ENCODE measurements around the gene TMEM170A.
"Not testable (repeated sequence)": the region's sequence is repeated elsewhere in the genome, so short reads cannot be mapped to it uniquely, and the experiment has no call there.

The TMEM170A gene

DNA sequence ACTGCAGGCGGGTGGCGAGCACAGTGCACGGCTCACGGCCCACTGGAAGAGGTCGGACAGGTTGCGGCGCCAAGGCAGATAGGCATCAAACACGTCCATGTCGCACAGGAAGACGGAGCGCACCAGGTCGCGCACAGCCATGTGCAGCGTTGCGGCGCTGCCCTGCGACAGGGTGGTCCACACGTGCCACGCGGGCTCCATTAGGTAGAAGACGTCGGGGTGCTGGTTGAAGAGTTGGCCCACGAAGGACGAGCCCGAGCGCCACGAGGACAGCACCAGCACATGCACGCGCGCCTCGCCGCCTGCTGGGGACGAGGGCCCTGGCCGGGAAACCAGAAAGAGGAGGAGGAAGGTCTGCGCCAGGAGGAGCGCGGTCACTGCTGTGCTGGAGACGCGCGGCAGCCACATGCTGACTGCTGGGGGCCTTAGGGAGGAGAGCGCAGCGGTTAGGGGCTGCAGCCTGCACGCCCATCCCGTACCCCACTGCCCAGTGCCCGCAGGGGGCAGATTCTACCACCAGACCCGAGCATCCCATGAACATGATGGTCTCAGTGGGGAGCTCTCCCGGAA, 15.0 kb upstream of the TMEM170A start:
- no peak for DNase-seq

DNA sequence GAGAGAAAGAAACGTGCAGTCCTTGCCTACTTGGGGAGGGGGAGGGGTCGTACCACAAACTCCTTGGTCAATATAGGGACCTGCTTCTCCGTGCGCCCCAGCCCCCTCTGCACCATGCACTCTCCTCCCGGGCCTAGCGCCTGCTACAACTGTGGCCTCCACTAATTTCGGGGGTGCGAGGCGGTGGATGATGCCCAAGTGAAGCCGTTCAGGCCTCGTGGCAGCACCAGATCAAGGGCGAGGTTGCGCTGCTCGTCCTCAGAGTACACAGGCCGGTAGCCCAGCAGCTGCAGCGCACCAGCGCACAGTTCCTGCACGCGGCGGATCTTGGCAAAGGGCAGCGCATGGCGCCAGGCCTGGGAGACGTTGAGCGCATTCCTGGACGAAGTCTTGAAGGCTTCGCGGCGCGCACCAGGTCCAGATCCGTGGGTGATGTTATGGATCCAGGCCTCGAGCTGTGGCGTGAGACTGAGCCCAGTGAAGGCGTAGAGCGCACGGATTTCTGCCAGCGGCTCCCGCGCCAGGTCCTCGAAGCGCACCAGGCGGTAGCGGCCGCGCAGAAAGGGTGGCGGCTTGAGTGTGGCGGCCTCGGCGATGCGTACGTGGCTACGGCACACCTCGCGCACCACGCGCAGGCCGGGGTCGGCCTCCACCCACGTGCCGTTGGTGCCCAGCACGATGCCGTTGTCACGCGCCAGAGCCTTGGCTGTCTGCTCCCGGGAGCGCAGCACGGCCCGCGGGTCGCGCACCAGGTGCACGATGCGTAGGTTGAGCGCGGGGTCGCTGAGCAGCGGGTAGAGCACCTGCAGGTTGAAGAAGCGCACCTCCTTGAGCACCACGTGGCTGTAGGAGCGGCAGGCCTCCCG, 14.2 kb upstream of the TMEM170A start:
- no peak for DNase-seq

DNA sequence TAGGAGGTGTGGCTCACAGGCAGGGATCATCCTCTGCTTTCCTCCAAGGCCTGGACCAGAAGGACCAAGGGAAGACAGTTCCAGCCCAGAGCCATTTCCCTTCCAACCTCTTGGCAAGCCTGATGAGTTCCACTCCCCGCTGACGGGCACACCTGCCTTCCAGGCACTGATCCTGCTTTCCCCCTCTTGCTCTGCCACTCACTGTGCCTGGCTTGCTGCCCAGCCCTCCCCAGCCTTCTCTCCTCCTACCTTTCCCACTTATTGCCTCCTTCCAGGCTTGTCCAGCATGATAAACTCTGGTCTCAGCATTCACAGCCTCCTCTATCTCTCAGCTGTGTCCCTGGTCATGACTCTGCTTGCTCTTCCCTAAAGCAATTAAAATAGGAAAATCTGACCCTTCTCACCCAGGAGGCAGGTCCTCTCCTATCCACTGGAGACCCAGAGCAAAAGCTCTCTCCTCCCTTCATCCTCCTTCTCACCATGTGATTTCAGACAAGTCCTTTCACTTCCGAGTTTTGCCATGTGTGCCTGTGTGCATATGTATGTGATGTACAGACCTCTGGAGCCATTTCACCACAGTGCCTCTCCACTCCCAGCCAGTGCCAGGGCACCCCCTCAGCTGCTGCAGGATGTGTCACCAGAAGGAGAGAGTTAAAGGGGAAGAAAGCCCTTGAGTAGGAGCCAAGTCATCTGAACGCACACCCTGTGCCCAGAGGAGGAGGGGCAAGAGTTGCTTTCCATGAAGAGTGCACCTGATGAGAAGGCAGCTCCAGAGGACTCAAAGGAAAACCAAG, 13.4 kb upstream of the TMEM170A start:
- no peak for DNase-seq

DNA sequence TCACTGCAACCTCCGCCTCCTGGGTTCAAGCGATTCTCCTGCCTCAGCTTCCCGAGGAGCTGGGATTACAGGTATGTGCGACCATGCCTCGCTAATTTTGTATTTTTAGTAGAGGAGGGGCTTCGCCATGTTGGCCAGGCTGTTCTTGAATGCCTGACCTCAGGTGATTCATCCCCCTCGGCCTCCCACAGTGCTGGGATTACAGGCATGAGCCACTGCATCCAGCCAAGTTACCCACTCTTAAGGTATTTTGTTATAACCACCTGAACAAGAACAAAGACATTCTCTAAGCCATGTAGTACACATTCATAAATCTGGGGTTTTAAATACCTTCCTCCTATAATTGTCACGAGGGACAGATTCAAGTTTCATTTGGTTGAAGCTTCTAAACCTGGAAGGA, 12.3 kb upstream of the TMEM170A start:
- DNase-seq: no peak

DNA sequence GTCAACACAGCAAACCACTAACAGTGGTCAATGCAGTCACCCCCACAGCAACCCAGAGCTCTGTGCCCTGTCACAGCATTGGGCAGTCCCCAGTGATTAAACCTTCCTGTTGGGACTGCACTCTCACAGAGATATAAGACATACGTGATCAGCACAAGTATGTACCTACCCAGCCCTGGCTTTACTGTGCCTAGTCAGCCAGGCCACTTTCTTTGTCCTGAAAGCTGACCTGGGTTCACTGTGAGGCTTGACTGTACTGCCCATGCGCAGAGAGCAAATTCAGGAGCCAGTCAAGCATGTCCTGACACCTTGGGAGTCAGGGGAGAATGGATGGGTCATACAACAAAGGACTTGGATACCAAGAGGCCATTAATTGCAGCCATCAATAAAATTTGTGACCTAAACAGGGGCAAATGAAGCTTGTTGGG, 10.9 kb upstream of the TMEM170A start:
- no peak for DNase-seq

DNA sequence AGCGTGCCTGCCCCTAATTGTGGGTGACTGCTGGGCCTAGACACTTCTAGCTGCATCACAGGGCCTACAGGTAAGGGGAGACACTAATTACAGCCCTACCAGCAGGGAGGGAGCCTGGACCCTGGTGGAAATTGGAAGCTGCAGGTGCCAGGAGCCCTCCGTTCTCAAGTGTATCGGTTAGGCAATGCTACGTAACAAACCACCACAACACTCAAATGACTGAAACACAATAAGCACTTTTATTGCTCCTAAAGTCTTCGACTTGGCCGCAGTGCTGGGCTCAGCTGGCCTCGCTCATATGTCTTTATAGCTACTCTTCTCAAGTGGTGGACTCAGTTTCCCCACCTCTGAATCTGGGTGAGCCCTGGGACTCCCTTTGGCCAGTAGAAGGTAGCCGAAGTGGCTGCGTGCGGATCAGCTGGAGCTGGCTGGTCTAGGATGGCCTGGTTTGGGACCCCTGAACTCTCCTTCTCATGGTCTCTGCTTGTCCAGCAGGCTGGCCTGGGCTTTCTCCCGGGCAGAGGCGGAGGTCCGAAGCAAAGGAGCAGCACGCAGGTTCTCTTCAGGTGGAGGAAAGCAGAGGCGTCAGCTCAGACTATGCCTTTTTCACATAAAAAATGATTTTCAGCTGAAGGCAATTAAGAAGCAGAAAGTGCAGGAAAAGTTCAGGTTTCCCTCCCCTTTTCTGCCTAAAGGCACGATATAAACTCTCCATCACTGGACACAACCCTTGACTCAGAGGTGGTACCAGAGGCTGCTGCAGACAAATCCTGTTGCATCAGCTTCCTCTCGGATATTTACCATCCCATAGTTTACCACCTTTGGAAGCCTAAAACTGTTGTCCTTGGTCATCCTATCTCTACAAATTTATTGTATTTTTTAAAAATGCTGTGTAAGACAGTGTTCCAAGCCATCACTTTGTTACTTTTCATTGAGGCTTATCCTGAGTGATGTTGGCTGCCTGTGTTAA, 8.7 kb upstream of the TMEM170A start:
- no peak for DNase-seq

DNA sequence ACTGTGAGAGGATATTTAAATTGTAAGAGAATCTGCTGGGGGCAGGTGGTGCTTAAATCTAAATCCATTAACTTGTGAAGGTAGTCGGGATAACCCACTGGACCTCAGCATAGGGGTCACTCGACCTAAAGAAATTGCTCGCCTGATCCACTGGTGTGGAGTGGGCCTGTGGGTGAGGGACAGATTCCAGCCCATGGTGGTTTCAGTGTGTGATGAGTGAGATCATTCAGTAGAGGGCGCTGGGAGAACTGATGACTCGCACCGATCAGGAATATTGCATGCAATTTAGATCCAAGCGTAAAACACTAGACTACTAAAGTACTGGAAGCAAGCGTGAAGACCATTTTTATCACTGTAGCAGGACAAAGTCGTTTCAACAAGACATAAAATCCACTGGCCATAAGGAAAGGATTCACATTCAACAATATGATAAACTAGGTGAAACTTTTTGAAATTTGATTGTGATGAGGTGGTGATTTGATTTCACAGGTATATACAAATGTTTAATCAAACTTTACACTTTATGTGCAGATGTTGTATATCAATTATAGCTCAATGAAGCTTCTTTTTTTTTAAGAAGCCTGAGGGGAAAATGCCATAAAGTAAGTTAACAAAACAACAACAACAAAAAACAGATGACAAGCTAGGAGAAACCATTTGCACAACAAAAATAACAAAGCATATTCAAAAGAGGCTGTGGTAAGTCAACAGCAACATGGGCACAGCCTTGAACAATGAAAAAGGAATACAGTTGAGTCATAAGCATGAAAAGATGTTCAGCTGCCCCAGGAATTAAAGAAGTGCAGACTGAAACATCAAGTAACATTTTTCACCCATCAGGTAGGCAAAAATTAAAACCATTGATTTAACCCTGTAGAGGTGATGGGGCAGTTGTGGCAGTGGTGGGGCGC, 7.5 kb upstream of the TMEM170A start:
- peak; percentile 53 for DNase-seq

DNA sequence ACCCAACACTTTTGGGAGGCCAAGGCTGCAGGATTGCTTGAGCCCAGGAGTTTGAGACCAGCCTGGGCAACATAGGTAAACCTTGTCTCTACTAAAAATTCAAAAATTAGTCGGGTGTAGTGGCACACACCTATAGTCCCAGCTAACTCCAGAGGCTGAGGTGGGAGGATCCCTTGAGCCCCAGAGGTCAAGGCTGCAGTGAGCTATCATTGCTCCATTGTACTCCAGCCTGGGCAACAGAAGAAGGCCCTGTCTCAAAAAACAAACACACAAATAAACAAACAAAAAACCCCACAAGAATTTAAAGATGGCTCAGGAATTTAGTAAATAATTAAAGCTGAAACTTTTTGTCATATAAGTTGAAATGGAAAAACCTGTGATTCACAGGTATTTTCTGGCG, 2.3 kb upstream of the TMEM170A start:
- DNase-seq: no peak

DNA sequence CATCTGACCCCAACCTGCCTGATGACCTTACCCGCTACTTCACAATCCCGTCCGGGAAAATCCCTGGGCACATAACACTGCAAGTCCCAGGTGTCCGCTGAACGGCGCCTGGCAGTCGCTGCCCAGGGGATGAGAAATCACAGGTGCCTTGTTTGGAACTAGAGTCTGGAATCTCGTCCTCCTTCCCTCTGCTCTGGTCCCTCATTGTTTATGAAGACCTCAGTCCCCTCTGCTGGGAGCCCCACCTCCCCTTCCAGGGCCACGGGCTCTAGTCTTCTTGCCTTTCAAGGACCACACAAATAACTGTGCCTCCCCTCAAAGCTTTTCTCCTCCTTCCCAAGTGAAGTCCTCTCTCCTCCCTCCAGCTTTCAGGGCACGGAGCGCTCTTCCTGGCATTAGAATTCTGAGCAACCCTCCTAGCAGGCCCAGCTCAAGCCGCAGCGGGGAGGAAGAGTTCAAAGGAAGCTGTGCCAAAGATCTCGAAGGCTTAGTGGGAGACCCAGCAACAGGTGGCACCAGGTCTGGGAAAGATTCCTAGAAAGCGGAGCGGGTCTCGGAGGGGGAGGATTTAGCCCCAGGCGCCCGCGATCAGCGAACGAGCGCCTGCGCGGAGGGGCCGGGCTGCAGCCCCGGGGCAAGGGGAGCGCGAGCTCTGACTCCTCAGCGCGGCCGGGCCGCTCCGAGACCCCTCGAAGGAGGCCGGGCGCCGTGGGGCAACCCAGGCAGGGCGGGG, 934 bp downstream of the TMEM170A start:
- peak; percentile 12 for DNase-seq

DNA sequence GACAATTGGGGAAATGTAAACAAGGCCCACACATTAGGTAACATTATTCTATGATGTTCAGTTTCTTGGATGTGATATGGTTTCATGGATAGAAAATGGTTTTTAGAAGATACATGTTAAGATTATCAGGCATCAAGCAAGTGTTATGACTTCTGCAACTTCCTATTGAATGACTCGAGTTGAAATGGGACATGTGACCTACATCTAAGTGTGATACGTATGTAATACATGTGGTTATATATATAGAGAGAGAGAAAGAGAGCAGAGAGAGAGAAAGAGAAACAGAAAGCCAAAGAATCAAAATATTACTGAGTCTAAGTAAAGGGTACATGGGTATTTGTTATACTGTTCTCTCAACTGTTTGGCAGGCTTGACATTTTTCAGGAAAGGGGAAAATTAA, 1.7 kb downstream of the TMEM170A start:
- DNase-seq: no peak

DNA sequence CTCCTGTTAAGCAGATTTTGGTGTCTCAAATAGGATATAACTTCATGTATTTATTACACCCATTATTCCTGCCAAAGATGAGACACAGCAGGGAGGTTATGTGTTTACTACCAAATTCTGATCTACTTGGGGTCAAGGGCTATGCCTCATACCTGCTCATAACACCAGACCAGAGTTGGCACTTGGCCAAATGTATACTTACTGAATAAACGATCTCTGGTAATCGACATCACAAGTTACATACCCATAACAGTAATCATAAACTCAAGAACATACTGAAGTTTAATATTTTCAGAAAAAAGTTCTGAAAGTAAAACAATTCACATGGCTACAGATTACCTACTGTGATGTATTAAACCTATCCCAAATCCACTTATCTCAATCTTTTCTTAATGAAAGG, 2.9 kb downstream of the TMEM170A start:
- no peak for DNase-seq

DNA sequence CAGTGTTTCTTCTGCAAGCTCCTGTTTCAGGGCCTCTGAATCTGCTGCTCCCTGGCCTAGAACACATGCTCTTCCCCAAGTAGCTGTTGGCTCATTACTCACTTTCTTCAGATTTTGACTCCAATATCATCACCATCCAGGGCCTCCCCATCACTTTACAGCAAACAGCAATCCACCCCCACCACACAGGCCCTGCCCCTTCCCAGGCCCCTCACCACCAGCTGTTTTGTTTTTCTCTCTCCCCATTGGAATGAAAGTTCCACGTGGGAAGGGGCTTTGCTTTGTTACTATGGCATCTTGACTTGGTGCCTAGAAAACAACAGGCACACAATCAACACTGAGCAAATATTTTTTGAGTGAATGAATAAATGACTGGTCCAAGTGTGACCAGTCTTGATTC, 4.0 kb downstream of the TMEM170A start:
- DNase-seq: no peak

DNA sequence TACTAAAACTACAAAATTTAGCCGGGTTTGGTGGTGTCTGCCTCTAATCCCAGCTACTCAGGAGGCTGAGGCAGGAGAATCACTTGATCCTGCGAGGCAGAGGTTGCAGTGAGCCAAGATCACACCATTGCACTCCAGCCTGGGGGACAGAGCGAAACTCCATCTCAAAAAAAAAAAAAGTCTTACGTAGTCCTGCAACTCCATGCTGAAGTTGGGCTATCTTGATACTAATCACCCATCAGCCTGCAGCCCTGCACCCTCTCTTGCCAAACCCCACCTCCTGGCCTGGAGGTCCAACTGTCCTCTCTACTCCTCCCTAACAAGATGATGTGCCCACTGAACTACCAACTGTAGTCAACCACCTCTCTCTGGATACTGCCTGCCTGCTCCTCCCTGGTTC, 4.8 kb downstream of the TMEM170A start:
- no peak for DNase-seq

DNA sequence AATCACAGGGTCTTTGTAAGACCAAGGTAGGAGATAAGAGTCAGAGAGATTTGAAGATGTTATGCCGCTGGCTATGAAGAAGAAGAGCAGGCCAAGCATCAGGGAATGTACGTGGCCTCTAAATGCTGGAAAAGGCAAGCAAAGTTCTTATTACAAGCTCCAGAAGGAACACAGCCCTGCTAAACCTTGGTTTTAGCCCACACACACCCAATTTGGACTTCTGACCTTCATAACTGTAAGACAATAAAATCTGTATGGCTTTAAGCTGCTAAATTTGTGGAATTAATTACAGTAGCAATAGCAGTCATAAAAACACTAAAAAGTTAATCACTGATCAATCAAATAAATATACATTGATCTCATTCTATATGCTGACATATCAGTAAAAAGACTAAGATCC, 6.0 kb downstream of the TMEM170A start:
- no peak for DNase-seq

DNA sequence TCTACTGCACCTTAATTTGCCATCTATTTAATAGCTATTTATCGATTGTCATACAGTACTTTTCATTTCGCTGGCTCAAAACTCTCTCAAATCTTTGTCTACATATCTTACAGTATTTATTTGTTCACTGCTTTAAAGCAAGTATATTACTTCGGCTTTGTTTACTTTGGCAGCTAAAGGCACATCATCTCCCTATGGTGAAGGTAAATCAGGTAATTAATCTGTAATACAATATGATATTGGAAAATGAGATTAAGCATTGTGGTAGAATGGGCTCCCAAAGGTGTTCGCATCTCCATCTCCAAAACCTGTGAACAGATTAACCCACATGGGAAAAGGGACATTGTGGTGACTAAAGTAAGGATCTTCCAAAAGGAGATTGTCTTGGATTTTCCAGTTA, 6.5 kb downstream of the TMEM170A start:
- DNase-seq: no peak

DNA sequence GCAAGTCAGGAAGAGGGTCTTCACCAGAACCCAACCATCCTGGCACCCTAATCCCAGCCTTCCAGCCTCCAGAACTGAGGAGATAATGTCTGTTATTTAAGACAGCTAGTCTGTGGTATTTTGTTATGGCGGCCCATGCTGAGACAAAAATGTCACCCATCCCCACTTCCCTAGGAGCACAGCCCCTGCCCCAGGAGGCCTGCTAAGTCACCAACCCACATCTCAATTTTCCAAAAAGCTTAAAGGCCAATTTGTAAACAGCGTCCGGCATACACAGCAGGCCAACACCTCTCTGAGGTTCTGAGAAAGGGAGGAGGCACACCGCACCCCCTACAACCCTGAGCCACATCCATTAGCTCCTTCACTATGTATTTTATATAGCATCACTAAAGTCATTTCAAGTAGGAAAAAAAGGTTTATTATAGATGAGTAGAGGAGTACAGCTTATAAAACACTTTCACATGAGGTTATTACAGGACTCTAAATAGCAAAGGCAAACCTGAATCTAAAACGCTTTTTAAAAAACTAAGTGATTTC, 6.9 kb downstream of the TMEM170A start:
- no peak for DNase-seq

DNA sequence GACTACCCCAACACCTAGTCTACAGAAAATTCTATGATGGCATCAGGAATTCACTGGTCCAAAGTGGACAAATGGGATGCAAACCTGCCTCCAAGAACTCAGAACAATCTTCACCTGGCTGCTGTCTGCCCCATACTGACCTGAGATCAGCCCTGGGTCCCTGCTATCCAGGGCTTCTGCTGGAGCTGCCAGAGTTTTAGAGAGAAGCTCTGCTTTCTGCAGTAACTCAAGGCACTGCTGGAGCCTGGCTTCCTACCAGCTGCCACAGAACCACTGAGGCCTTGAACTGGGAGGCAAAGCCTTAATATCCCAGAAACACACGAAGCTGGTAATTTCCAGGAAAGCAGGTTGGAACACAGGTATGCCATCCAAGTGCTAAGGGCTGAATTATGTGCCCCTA, 7.5 kb downstream of the TMEM170A start:
- no peak for DNase-seq

DNA sequence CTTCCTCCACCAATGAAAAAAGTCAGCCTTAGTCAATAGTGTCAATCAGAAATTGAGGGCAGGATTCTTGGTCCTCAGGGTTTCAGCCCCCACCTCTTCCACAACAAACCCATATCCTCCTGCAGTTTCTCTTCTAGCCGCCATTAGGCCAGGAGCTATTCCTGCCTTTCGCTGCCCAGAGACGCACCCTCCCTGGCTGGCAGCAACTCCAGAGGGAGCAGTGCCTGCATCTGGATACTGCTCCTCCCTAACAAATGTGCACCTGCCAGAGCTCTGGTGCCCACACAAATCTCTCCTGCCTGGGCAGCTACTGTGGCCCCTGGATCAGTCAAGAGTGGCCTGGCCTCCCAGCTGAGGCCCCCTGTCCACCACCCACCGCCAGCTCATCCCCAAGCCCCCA, 8.0 kb downstream of the TMEM170A start:
- not testable (repeated sequence) for DNase-seq

DNA sequence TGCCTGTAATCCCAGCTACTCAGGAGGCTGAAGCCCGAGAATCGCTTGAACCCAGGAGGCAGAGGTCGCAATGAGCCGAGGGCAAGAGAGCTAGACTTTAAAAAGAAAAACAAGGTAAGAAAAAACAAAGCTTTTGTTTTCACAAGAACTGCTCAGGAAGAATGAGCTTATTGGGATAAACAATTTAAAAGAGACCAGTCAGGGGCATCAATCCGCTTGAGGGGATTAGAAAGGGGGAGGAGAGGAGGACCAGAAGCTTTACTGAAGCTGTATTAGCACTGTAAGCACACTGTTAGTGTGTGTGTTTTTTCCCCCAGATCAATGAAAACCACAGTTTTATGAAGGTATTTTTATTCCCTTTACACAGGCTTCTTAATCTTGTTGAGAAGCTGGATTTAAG, 8.8 kb downstream of the TMEM170A start:
- DNase-seq: no peak

DNA sequence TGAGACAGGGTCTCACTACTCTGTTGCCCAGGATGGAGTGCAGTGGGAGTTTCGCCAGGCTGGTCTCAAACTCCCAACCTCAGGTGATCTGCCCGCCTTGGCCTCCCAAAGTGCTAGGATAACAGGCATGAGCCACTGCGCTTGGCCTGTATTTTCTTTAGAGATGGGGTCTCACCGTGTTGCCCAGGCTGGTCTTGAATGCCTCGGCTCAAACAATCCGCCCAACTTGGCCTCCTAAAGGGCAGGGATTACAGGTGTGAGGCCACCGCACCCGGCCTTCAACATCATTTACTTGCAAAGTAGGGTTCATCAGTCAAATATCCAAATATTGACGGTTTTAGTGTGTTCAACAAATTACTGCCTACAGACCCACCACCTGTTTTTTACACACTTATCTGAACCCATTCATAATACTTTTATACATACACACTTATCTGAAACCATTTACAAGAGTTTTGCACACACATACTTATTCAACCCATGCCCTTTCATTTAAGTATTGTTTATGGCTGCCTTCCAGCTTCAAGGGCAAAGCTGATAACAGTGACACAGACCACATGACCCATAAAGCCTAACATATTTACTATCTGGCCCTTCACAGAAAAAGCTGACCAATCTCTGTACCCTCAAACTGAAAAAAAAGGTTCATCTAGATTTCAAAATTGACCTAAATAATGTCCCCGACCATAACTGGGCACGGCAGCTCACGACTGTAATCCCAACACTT, 11.9 kb downstream of the TMEM170A start:
- DNase-seq: no peak

All from HCEC 1CT (cell line).